Thoracic aorta (tissue), 2 donors: ENCODE data around the gene C3orf20. TPM values are rescaled to one million over a fixed set of nuclear protein-coding genes. Genes with fewer than 3 reads are reported as not detected.

ENCODE experiments used
- ATAC-seq: fragments of 150-250 bp; one replicate; pipeline ENCODE4 v1.8.0; 2017; ENCODE audit warnings: low read depth; ENCODE audit not compliant: insufficient number of reproducible peaks, low FRiP score
- DNase-seq: peaks from one replicate; pipeline ENCODE4 v3.0.0-alpha.2; 2020; ENCODE audit warnings: low spot score
- H3K27ac ChIP-seq, 2 donors: fragments of 200-600 bp; sonication (generic); 1 replicate in 1 of 2; 2 replicates in 1 of 2; pipeline ENCODE4 v1.5.1; 2016; ENCODE audit warnings: mild to moderate bottlenecking in 2 of 2, moderate library complexity in 2 of 2
- H3K27me3 ChIP-seq: fragments of 200-600 bp; sonication (generic); replicated peaks from 2 replicates; pipeline ENCODE4 v1.6.0; 2016; ENCODE audit warnings: mild to moderate bottlenecking; ENCODE audit not compliant: insufficient read depth
- H3K36me3 ChIP-seq: fragments of 200-600 bp; sonication (generic); one replicate; pipeline ENCODE4 v1.5.1; 2016
- H3K4me1 ChIP-seq, 2 donors: fragments of 200-600 bp; sonication (generic); 1 replicate in 1 of 2; 2 replicates in 1 of 2; pipeline versions ENCODE4 v1.5.1 to v1.6.0; 2016; ENCODE audit warnings: low read depth in 2 of 2, mild to moderate bottlenecking in 1 of 2; ENCODE audit not compliant: control insufficient read depth in 1 of 2
- H3K4me3 ChIP-seq: fragments of 200-600 bp; sonication (generic); 2 replicates; pipeline ENCODE4 v1.5.1; 2016; ENCODE audit warnings: mild to moderate bottlenecking
- H3K9me3 ChIP-seq: fragments of 200-600 bp; sonication (generic); 2 replicates; pipeline ENCODE4 v1.5.1; 2016
- total RNA-seq, 2 donors: library from RNA; depleted of rRNA; stranded (reverse); fragments of >200 nt; gene quantifications; one replicate each; pipeline versions ENCODE4 v1.1.0 to v1.2.3, GENCODE V29; 2016
- TF ChIP-seq, protein P1 (sequence below): fragments of 200-600 bp; sonication (generic); IDR thresholded peaks from one replicate; pipeline ENCODE4 v1.5.1; 2019; ENCODE audit warnings: antibody characterized with exemption

C3orf20 gene
- total RNA-seq, 2 donors from 2014 or later, result not detected

DNA sequence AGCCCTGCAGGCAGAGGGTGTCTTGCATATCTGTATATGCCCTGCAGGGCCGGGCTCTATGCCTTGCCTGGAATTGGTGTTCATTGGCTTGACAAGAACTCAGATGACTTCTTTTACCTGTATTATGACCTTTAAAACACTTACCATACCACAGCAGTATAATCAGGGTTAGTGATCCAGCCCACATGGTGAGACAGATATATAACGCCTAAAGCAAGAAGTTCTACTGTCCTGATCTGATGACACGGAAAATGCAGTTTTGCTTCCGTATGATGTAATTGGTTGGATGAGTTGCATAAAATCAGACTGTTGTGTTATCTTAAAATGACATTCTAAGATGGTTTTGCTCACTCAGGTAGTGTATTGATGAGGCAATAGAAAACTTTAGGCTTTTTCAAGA lies 14.0 kb upstream of the C3orf20 start:
- Histone ChIP-seq H3K27ac (no peak overlapping the region), H3K27me3 (no peaks in the 10 kb centered on the region), H3K36me3 (peaks cover 92% of the 10 kb centered on the region), H3K4me1 (no peaks in the 10 kb centered on the region), H3K4me3 (no peak overlapping the region), H3K9me3 (no peaks in the 10 kb centered on the region)
- TF ChIP-seq, protein P1, sequence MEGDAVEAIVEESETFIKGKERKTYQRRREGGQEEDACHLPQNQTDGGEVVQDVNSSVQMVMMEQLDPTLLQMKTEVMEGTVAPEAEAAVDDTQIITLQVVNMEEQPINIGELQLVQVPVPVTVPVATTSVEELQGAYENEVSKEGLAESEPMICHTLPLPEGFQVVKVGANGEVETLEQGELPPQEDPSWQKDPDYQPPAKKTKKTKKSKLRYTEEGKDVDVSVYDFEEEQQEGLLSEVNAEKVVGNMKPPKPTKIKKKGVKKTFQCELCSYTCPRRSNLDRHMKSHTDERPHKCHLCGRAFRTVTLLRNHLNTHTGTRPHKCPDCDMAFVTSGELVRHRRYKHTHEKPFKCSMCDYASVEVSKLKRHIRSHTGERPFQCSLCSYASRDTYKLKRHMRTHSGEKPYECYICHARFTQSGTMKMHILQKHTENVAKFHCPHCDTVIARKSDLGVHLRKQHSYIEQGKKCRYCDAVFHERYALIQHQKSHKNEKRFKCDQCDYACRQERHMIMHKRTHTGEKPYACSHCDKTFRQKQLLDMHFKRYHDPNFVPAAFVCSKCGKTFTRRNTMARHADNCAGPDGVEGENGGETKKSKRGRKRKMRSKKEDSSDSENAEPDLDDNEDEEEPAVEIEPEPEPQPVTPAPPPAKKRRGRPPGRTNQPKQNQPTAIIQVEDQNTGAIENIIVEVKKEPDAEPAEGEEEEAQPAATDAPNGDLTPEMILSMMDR, result no peak
- DNase-seq (no peak), ATAC-seq (no peak)

DNA sequence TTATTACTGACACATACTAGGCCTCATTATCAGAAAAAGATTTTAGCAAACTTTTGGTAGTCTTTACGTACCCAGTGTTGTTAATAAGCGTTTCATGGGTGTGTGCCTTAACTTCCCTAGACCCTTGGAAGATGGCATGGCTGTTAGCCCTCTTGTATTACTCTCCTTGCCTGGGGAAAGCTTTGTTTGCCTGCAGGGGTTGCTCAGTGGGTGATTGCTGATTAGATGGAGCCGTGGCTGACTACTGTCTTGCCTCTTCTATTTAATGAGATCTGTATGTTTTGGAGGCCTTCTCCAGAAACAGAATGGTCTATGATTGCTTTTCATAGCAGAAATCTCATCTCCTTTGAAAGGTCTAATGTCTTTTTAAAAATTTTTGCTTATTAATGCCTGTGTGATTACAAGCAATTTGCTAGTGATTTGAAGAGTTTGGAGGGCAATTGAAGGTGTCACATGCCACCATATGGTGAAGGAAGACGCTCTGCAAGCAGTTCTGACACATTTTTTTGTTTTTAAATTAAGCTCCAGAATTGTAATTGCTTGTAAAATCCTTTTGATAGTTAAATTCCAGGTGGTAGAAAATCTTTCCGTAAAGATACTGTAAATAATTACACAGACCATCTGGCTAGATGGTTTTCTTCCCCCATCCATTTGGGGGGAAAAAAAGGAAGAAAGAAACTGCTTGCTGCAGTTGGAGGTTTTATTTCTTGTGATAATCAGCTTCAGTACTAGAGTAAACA lies 11.4 kb upstream of the C3orf20 start:
- peaks cover 87% of the 10 kb centered on the region for H3K36me3 ChIP-seq

DNA sequence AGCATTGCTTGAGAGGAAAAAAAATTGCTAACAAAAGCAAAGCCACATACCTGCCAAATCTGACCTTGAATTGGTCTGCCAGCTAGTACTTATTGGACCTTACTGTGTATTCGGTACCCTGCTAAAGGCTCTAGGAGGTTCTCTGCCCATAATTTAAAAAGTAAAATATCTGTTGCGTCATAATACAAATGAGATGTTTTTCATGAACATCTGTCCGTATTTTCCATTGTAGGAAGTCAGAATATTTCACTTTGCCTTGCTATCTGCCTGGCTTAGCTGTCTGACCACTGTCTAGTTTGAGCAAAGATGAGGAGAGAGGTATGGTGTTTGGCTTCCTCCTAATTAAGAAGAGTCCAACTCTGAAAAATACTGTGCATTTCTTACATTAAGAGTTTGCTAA lies 10.8 kb upstream of the C3orf20 start:
- Histone ChIP-seq H3K4me1 (no peaks in the 10 kb centered on the region), H3K4me3 (no peak overlapping the region), H3K27me3 (no peaks in the 10 kb centered on the region), H3K36me3 (peaks cover 88% of the 10 kb centered on the region), H3K27ac (no peak overlapping the region), H3K9me3 (no peaks in the 10 kb centered on the region)
- no peak for DNase-seq
- TF ChIP-seq, protein P1, result no peak
- no peak for ATAC-seq

More for the DNA sequence above, 11.4 kb upstream of the C3orf20 start:
- TF ChIP-seq, protein P1, result no peak
- H3K9me3 ChIP-seq, result no peaks in the 10 kb centered on the region
- ATAC-seq, result no peak
- H3K27ac ChIP-seq, result no peak overlapping the region
- no peaks in the 10 kb centered on the region for H3K27me3 ChIP-seq
- no peak for DNase-seq
- no peaks in the 10 kb centered on the region for H3K4me1 ChIP-seq
- no peak overlapping the region for H3K4me3 ChIP-seq

DNA sequence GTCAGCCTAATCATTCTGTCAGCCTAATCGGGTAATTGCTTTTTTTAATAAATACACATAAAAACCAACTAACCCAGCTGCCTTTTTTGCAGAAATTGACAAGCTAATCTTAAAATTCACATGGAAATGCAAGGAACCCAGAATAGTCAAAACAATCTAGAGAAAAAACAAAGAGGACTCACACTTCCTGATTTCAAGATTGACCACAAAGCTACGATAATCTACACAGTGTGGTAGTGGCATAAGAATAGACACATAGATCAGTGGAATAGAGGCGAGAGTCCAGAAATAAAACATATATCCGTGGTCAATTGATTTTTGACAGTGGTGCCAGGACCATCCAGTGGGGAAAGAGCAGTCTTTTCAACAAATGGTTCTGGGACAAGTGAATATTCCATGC lies 2.4 kb upstream of the C3orf20 start:
- no peak for ATAC-seq
- Histone ChIP-seq H3K4me3 (no peak overlapping the region), H3K36me3 (peaks cover 35% of the 10 kb centered on the region), H3K27me3 (no peaks in the 10 kb centered on the region), H3K4me1 (no peaks in the 10 kb centered on the region), H3K27ac (no peak overlapping the region), H3K9me3 (no peaks in the 10 kb centered on the region)
- TF ChIP-seq, protein P1, result no peak
- DNase-seq, result no peak

DNA sequence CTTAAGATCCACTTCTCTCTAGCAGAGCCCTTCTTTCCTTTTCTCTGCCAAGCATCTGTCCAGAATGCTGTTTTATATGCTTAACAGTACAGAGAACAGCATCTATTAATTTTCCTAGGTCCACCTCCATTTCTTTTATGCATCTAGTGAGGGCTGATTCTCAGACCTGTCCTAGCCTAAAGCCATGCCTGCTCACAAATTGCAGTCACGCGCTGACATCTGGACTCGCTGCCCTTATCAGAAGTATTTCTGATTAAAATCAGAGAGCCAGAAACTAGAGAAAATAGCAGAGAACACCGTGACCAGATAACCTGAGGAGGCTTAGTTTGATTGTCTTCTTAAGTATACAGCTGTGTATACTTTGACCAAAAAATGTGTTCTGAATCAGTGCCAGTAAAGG lies 1.9 kb downstream of the C3orf20 start:
- no peaks in the 10 kb centered on the region for H3K4me1 ChIP-seq
- TF ChIP-seq, protein P1, result no peak
- no peak overlapping the region for H3K4me3 ChIP-seq
- H3K27me3 ChIP-seq, result no peaks in the 10 kb centered on the region
- H3K36me3 ChIP-seq, result peaks cover under 1% of the 10 kb centered on the region
- H3K9me3 ChIP-seq, result peaks cover 4% of the 10 kb centered on the region
- ATAC-seq (no peak), DNase-seq (no peak)
- H3K27ac ChIP-seq, result no peak overlapping the region
